Dermis microvascular lymphatic vessel endothelial cell (primary cell): ENCODE results near the gene JMJD8. TPM values are rescaled to one million over a fixed set of nuclear protein-coding genes. Genes with fewer than 3 reads are reported as not detected.

Experiments
- DNase-seq, 2 donors: peaks; one replicate each; pipeline versions ENCODE4 v3.0.0 to v3.0.0-alpha.2; 2010; ENCODE audit warnings: low read depth in 2 of 2
- total RNA-seq: library from RNA; depleted of rRNA; stranded (reverse); fragments of >200 nt; gene quantifications from 2 replicates; pipeline ENCODE4 v1.2.1, GENCODE V29; 2014

JMJD8 gene
- total RNA-seq, 1 donor from 2014 or later, result 16.6 TPM

- no peak for DNase-seq
Measured at GRCh38 chr16:722835-723633, 38.9 kb upstream of the JMJD8 start.

- no peak for DNase-seq
Measured at GRCh38 chr16:721765-722540, 37.8 kb upstream of the JMJD8 start.

DNA sequence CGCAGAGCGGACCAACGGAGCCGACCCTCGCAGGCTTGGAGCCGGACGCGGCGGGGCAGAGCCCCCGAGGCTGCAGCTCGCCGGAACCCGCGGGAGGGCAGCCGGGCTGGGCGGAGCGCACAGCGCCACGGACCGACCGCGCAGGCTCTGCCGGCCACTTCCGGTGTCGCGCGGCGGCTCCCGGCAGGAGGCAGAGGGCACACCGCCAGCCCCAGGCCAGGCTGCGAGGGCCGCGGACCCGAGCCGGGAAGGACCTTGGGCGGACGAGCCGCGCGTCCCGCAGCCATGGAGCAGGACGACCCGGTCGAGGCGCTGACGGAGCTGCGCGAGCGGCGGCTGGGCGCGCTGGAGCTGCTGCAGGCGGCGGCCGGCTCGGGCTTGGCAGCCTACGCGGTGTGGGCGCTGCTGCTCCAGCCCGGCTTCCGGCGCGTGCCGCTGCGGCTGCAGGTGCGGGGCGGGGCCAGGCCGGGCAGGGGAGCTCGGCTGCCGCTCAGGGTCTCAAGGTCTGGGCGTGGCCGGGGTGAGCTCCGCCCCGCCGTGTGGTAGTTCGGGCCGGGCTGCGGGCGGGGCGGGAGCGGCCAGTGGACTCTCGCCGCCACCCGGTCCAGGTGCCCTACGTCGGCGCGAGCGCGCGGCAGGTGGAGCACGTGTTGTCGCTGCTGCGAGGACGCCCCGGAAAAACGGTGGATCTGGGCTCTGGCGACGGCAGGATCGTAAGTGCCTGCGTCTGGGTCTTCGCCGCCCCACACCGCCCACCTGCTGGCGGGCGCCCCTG is 37.0 kb upstream of the JMJD8 start, which contains the start of gene ANTKMT:
Gene ANTKMT (plus strand): TSS at position 157 of the 775 bp plus-strand sequence. CDS start 129 bp downstream, at position 286.
- peak; percentile 29 to 73 for DNase-seq

- peak in 1 of 2 donors; percentile 31 for DNase-seq
Measured at GRCh38 chr16:720447-720989, 36.4 kb upstream of the JMJD8 start.

- DNase-seq, result no peak
Measured at GRCh38 chr16:719815-720446, 35.8 kb upstream of the JMJD8 start.

DNA sequence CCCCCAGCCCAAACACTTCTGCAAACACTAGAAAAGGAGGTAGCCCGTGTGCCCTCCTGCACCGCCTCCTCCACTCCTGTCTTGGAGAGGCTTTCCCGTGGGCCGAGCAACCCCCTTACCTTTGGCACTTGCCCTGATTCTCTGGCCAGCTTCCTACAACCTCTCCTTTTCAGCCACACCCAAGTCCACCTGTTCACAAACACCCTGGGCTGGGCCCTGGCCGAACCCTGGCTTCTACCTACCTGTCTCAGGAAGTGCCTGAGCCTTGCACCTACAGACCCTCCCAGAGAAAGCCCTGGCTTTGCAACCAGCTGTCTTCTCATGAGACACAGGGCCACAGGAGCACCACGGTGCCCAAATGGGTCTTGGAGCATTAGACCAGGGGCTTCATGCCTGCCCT is 34.8 kb upstream of the JMJD8 start:
- DNase-seq, result no peak

DNA sequence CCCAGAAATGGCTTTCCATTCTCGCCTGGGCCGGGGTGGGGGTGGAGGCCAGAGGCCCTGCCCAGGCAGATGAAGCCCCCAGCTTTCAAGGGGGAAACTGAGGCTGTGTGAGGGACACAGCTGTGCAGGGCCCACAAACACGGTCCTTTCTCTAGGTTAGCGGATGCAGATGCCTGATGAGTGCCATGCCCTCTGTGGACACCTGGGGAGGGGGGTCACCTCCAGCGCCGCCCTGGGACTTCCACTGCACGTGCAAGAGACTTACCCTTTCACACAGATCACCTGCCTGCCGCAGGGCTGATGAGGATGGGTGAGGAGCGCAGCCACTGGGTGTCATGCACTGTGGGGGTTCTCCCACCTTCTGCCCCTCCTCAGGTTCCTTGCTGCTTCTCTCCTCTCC is 34.3 kb upstream of the JMJD8 start:
- DNase-seq, result no peak

DNA sequence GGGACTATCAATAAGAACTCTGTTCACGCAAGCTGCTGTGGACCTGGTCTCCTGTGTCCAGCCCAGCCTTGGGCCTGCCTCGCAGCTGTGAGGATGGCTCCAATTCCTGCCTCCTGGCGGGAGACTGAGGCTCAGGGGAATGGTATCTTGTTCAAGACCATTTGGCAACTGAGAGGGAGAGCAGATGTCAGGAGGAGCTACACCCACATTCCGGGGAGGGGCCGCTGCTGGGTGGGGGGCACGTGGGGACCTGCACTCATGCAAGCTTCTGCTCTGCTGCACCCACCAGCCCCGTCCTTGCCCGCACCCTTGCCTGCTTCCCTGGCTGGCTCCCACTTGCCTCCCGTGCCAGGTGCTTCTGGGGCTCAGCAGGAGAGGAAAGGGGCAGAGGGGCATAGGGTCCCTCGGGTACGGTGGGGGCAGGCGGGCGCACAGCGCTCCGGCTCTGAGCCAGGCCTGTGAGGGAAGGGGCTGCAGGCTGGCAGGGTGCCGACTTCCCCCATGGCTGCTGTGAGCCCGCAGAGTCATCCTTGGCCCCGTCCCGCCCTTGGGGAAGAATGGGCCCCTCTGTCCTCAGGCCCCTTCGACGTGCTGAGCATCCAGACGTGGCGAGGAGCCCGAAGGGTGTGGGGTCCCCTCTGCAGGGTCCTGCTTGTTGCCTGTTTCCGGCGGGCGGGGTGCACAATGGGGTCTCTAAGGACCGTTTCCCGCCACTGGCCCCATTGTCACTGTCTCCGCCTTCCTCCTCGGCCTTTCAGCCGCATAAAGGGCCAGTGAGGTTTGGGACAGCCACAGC is 33.5 kb upstream of the JMJD8 start:
- no peak for DNase-seq

DNA sequence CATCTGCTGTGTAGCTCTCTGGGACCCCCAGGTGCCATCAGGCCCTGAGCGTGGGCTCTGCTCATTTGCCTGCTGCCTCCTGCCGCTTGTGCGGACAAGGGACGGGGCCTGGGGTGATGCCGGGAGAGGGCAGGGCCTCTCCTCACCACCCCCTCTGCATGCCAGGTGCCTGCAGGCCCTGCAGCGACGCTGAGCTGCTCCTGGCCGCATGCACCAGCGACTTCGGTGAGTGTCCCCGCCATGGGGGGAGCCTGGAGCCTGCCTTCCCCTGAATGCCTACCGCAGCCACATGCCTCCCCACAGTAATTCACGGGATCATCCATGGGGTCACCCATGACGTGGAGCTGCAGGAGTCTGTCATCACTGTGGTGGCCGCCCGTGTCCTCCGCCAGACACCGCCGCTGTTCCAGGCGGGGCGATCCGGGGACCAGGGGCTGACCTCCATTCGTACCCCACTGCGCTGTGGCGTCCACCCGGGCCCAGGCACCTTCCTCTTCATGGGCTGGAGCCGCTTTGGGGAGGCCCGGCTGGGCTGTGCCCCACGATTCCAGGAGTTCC is 32.7 kb upstream of the JMJD8 start:
- no peak for DNase-seq

- DNase-seq, result no peak
Measured at GRCh38 chr16:716200-716568, 32.0 kb upstream of the JMJD8 start.

- DNase-seq, result peak in 1 of 2 donors; percentile 48
Measured at GRCh38 chr16:715477-716199, 31.5 kb upstream of the JMJD8 start.

DNA sequence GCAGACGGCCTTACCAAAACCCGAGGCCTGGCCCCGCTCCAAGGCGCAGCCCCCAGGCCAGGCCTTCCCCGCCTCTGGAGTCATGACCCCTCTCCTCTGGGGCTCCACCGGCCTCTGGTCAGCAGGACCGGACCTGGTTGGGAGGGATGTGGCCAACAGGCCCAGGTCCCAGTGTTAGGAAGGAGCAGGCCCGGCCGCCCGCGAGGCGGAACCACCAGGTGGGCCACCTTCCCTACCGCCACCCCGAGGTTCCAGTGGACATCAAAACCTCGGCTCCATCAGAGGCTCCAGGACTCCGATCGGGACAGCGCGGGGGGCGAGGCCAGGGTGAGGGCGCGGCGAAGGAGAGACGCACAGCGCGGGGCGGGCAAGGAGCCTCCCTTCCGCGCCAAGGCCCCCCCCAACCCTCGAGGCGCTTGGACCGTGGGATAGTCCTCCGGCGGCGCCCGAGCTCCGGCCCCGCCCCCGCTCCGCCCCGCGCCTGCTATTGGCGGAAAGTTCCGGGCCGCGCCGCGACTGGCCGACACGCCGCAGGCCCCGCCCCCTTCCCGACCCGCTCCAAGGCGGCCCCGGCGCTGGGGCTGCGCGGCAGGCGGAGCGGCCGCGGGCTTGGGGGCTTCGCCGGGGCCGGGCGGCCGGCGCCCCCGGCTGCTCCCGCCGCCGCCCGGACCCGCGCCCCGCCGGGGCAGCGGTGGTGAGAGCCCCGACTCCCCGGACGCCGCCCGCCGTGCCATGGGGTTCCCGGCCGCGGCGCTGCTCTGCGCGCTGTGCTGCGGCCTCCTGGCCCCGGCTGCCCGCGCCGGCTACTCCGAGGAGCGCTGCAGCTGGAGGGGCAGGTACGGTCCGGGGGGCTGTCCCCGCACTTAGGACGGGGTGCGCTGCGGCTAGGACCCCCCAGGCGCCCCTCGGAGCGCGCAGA is 30.7 kb upstream of the JMJD8 start, which contains the start of gene METRN:
Gene METRN (plus strand): TSS at position 561 of the 919 bp plus-strand sequence. CDS start 172 bp downstream, at position 733.
- peak; percentile 40 to 91 for DNase-seq

DNA sequence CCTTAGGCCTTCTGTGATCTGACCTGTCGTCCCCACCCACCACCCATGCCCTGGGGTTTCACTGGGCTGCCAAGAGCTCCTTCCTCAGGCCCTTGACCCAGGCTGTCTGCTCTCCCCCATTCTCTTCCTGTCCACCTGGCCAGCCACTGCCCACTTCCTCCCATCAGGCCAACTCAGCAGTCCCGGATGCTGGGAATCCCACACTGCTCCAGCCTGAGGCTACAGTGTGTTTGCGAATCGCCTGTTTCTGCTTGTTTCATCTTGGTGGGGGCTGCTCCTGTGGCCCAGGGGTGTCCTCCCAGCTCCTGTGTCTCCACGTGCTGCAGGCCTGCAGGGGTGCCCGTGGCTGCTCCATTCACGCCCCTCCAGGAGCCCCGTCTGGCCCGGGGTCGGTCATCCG is 29.9 kb upstream of the JMJD8 start:
- peak in 1 of 2 donors; percentile 20 for DNase-seq

- DNase-seq, result peak; percentile 36 to 76
Measured at GRCh38 chr16:712740-713250, 28.7 kb upstream of the JMJD8 start.

- peak; percentile 32 to 67 for DNase-seq
Measured at GRCh38 chr16:711548-712320, 27.6 kb upstream of the JMJD8 start.

DNA sequence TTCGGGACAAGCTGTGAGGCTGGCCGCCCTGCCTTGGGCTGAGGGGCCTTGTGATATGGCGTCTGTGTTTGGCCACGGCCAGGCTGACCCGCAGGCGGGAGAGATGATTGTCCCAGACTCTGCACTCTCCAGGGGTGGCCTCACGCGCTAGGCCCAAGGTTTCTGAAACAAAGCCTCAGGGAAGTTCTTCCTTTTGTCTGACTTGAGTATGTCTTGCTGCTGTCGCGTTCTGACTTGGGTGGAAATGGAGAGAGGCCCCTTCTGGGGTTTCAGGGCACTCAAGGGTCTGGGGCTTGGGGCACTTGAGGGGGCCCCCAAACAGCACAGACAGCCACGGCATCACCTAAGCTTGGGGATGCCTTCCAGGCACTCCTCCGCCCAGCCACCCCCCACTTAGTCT is 26.9 kb upstream of the JMJD8 start:
- DNase-seq, result no peak

DNA sequence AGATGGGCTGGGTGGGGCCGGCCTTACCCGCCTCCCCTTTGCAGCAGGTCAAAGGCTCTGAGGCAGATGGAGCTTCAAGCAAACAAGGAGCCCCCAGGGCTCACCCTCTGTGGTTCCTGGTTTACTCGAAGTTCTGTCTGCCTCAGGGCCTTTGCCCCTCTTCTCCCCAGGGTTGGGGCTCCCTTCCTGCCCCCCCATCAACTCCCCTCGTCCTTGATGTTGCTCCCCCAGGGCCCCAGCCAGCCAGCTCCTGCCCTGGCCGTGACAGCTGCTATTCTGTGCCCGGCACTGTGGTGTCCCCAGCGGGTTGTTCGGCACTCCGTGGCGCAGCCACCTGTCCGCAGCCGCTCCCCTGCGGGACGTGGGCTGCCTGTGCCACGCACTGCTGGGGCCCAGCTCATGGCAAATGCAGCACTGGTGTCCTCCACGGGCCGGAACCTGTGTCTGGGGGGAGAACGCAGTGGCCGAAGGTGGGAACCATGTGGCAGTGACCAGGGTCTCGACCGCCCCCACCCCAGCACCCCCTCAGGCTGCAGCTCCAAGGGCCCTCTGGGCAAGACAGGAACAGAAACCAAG is 26.5 kb upstream of the JMJD8 start:
- no peak for DNase-seq
